Thyroid gland (tissue), 4 donors: Measurements from ENCODE around the gene NOS2.
"Not testable (repeated sequence)": the region's sequence is repeated elsewhere in the genome, so short reads cannot be mapped to it uniquely, and the experiment has no call there.

Source experiments
- POLR2A ChIP-seq, 2 donors: fragments of 450-650 bp; IDR thresholded peaks; one replicate each; pipeline ENCODE4 v1.6.1; 2017; ENCODE audit warnings: antibody characterized with exemption in 2 of 2, mild to moderate bottlenecking in 2 of 2, moderate library complexity in 1 of 2
- TF ChIP-seq, protein P1 (sequence below), 6 experiments: fragments of 200-600 bp in 3 of 6; fragments of 450-650 bp in 3 of 6; sonication (generic) in 3 of 6; IDR thresholded peaks; one replicate each; pipeline ENCODE4 v1.5.1; 2016 to 2019; ENCODE audit warnings: antibody characterized with exemption in 6 of 6, mild to moderate bottlenecking in 2 of 6, inconsistent platforms in 1 of 6, moderate library complexity in 1 of 6

- TF ChIP-seq, protein P1, sequence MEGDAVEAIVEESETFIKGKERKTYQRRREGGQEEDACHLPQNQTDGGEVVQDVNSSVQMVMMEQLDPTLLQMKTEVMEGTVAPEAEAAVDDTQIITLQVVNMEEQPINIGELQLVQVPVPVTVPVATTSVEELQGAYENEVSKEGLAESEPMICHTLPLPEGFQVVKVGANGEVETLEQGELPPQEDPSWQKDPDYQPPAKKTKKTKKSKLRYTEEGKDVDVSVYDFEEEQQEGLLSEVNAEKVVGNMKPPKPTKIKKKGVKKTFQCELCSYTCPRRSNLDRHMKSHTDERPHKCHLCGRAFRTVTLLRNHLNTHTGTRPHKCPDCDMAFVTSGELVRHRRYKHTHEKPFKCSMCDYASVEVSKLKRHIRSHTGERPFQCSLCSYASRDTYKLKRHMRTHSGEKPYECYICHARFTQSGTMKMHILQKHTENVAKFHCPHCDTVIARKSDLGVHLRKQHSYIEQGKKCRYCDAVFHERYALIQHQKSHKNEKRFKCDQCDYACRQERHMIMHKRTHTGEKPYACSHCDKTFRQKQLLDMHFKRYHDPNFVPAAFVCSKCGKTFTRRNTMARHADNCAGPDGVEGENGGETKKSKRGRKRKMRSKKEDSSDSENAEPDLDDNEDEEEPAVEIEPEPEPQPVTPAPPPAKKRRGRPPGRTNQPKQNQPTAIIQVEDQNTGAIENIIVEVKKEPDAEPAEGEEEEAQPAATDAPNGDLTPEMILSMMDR (IDR thresholded peaks at IDR 0.05), result not testable (repeated sequence)
- not testable (repeated sequence) for TF ChIP-seq POLR2A (IDR thresholded peaks at IDR 0.05)
Measured at GRCh38 chr17:27829888-27830287, 29.6 kb upstream of the NOS2 start.
